GM12892 (cell line): ENCODE data around the gene KCNJ6.

Source experiments
- POLR2AphosphoS5 ChIP-seq: IDR thresholded peaks from 2 replicates; pipeline ENCODE4 v1.6.1; 2011; ENCODE audit warnings: low read depth, low read length, control low read depth
- TAF1 ChIP-seq: IDR thresholded peaks from 2 replicates; pipeline ENCODE4 v1.6.1; 2011; ENCODE audit warnings: low read depth, mild to moderate bottlenecking, control low read depth, low read length, borderline replicate concordance

DNA sequence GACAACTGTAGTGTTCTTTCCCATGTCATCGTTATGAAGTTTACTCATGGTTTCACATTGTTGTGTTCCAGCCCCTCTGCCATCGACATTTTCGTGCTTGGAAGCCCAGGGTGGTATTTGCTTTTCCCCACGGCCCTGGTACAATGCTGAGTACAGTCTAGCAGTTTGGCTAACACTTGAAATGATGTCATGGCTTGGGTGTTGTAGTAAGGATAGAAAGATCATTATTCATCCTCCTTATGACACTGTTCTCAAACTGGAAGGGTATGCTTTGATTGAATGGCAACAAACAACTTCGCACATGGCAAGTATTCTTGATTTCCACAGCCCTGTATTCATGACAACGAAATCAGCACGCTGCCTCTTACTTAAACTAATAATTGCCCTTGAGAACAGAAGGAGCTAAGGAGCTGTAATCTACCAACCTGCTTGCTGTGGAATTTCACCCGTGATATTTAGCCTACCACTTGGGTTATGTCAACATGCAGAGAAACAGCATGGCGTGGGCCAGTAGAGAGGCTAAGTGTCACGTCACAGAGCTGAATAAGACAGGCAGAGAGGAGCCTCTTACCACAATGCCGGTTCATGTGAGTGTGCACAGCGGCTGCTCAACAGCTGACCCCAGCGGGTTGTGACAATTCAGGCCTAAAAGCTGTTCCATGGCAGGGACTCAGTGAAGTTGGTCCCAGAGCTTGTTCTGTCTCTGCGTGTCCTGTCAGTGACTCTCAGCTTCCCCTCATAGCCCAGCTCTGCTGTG is 73.9 kb downstream of the KCNJ6 start:
- no peak for TF ChIP-seq POLR2AphosphoS5
- TF ChIP-seq TAF1: no peak
